Measurements from ENCODE around the gene ATL1.
A peak's percentile ranks its signal among the peaks of the same experiment; 100 is the strongest.
"Not testable (repeated sequence)": the region's sequence is repeated elsewhere in the genome, so short reads cannot be mapped to it uniquely, and the experiment has no call there.

ATL1 gene

GRCh38 chr14:50659327-50659974 is 99.5 kb downstream of the ATL1 start:
- DNase-seq = no peak

- not testable (repeated sequence) for DNase-seq
Observed at GRCh38 chr14:50664579-50664978, 104.6 kb downstream of the ATL1 start.

- DNase-seq = not testable (repeated sequence)
Observed at GRCh38 chr14:50665300-50665699, 105.4 kb downstream of the ATL1 start.

DNA sequence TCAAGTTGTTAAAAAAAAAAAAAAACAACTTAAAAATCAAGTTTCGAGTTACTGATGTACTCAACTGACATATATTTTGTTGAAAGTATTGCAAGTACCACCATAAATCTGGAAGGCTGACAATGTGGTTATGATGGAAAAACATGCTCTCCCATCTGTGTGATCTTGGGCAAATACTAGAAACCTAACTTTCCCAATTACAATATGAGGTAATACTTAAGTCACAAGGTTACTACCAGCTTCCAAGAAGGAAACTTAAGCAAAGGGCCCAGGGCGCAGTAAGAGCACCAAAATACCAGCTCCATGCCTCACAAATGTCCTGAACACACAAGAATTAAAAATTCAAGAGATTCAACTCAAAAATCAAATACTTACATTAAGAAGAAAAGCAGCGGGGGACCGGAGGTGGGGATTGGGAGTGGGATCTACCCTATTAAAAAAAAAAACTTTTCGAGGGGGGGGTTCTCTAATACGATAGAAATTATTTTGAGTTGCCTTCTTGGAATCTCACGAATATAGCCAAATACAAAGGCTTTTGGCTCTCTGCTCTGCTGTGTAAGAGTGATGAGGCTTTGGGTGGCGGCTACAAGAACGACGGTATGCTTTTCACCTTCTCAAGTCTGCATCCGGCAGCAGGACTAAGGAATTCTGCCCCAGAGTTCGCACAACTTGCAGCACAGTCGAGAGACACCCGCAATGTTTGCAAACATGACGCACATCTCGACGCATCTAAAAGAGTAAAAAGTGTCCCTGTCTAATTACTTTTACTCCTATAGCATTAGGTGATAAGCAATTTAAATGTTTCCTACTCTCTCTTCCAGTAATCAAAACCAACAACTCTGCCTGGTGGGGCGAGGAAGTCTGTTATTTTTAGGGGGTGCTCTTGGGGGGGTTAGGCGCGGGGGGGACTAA is 107.1 kb downstream of the ATL1 start:
- peak; percentile 27 for DNase-seq

- DNase-seq = peak; percentile 33
Observed at GRCh38 chr14:50667684-50667995, 107.7 kb downstream of the ATL1 start.

DNA sequence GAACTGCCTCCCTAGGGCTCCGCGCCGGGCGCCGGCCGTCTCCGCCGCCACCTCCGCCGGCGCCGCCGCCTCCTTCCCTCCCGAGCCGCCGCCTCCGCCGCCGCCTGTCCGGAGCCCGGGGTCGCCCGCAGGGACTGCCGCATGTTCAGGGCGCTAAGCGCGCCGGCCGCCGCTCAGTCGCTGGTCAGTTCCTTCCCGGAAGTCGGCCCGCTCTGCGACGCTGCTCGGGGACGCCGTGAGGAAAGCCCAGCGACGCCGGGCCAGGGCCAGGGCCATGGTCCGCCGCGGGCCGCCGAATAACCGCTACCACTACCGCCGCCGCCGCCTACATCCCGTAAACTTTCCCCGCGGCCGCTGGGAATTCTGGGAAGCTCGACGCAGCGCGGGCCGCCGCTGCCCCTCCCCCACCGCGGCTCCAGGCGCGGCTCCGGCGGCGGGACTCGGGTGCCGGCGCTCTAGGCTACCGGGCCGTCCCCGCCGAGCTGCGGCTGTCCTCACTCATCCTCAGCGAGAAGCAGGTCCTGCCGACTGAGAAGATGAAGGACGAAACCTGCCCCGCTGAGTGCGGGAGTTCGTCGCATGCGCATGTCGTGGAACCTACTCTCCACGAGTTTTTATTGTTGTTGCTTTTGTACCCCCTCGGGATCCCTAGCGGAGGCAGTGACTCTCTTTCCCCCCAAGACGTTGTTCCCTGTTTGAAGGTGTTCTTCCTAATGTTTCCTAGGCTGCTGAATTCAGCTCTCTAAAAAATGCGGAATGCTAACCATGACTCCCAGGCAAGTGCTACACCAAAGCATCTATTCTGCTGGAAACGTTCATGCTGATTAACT is 108.3 kb downstream of the ATL1 start, which contains the start of gene SAV1:
Gene SAV1 (minus strand): TSS at position 311 of the 830 bp plus-strand sequence. CDS start 339 bp downstream, outside the sequence.
- peak; percentile 75 for DNase-seq

GRCh38 chr14:50668826-50669143 is 108.8 kb downstream of the ATL1 start:
- DNase-seq = no peak

DNA sequence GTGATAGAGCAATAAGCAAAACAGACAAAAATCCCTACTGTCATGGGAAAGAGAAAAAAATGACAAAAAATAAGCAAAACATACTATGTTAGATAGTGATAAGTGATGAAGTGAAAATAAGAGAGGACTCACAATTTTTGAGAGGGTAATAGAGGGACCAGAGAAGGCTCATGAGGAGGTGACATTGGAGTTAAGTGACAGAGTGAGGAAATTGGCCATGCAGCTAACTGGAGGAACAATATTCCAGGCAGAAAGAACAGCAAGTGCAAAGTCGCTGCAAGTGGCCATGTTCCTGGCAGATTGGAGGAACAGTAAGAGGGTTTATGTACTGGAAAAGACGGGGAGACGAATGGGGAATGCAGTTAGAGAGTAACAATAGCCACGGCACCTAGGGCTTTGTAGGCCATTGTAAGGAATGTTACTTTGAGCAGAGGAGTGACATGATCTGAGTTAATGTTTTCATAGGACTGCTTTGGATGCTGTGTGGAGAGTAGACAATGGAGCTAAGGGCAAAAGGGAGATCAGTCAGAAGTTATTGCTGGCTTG is 109.6 kb downstream of the ATL1 start:
- no peak for DNase-seq

DNA sequence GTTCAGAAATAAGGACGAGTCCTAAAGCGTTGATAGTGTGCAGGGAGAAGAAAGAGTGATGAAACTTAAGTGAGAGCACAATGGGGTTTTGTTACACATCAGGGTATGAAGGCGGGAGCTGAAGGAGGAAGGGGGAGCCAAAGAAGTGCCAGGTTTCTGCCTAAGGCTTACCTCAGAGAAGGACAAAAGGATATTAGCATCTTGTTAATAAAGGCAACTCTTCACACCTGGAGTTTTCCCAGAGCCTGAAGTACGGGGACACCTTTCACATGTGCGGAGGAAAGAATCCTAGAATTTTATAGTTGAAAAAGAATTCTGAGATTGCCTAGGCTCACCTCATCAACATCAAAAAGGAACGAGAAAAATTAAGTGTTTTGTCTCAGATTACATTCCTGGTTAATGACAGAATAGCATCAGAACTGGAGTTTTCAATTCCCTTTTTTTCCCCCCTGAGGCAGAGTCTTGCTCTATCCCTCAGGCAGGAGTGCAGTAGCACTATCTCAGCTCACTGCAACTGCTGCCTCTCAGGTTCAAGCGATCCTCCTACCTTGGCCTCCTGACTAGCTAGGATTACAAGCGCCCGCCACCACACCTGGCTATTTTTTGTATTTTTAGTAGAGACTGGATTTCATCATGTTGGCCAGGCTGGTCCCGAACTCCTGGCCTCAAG is 110.4 kb downstream of the ATL1 start:
- DNase-seq = no peak

- DNase-seq = no peak
Observed at GRCh38 chr14:50670866-50671256, 110.9 kb downstream of the ATL1 start.

GRCh38 chr14:50675597-50675996 is 115.7 kb downstream of the ATL1 start:
- no peak for DNase-seq

DNA sequence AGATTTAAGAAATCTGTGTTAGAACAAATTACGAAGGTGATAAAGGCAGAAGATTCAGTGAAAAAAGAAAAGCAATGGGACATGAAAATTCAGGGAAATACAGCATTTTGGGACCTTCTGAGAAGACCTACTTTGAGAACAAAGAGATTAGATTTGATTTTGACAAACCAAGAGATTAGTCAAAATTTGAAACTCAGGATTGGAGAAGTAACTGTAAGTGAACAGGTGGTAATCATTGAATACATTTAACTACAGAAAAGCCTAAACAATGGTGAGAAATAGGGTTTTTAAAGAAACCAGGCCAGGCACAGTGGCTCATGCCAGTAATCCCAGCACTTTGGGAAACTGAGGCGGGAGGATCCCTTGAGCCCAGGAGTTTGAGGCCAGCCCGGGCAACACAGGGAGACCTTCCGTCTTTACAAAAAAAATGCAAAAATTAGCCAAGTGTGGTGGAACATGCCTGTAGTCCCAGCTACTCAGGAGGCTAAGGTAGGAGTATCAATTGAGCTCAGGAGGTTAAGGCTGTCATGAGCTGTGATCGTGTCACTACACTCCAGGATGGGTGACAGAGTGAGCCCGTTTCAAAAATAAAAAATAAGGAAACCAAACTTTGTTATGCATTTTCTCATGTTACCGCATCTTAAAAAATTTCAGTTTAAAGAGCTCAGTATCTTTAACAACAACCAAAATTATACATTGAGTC is 117.0 kb downstream of the ATL1 start:
- no peak for DNase-seq

DNA sequence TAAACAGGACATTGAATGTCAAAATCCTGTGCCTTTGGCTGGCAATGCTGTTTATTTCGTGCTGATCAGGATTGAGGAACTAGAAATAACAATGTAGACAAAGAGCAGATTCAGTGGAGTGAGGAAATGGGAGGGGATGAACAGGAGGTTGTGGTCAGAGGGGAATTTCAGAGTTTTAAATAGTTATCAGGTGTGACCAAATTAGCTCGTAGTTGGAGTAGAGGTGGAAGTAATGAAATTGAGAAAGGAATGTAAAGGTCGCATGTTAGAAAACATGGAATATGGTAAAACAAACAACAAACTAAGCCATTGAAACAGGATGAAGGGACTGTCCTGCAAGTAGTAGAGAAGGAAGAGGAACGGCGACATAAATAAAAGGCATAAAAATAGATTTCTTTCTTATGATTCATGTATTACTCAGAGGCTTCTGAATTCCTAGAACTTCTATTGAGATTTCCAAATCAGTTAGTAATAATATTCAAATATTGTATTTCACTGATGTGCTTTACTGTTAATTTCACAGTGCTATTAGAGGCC is 117.7 kb downstream of the ATL1 start:
- no peak for DNase-seq

- no peak for DNase-seq
Observed at GRCh38 chr14:50678163-50678562, 118.2 kb downstream of the ATL1 start.

DNA sequence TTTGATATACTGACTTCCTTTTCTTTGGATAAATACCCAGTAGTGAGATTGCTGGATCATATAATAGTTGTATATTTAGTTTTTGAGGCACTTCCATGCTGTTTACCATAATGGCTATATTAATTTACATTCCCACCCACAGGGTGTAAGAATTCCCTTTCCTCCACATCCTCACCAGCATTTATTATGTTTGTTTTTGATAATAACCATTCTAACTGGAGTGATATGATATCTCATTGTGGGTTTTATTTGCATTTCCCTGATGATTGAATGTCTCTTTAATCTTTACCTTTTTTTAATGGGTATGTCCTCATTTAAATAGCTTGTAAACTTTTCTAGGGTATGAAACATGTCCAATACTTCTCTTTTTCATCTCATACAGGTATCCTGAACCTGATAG is 119.7 kb downstream of the ATL1 start:
- DNase-seq = no peak

All from NCI-H510A (cell line).